Measurements from ENCODE around the gene ESRRA. TPM values are rescaled to one million over a fixed set of nuclear protein-coding genes. Genes with fewer than 3 reads are reported as not detected.

Gene ESRRA
- total RNA-seq, 1 experiment from 2014 or later: 66.9 TPM

DNA sequence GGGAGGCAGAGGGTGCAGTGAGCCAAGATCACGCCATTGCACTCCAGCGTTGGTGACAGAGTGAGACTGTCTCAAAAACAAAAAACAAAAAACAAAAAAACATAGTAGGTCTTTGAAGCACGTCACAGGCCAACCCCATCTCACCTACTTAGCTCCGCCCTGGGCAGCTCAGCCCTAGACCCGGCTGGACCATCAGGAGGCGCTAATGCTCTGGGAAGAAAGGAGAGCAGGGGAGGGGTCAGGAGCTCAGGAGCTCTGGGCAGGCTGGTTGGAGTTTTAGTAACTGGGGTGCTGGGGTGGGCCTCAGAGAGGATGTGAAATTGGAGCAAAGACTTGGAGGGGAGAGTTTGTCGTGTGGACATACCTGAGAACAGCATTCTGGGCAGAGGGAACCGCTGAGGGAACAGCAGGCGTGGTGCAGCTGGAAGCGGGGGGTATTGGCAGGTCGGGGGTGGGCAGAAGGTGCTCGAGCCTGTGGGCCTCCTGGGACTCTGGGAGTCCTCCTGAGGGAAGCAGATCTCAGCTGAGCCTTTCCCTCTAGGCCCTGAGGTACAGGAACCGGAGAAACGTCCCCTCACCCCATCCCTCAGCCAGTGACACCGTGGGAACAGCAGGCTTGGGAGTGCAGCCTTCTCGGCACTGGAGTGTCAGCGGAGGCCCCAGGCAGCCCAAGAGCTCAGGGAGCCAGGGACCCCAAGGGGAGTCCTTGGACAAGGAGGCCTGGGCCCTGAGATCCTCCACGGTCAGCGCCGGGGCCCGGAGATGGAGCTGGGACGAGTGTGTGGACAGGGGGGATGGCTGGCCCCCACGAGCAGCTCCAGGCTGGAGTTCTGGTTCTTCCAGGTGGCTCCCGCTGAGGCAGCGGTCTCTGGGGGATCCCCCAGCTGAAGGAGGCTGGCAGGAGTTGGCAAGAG is 51.4 kb downstream of the ESRRA start:
- intact Hi-C loops (cut with micrococcal nuclease; ENCODE audit: unreplicated experiment): loop anchor here (5.0 to 10.0 kb wide), 2 partner anchors 84 to 298 kb away; no protein-coding TSS in a partner anchor
- Mint-ChIP-seq H3K27me3 (ENCODE audit: insufficient read depth, unreplicated experiment) (no peaks in the 10 kb centered on the region), H3K9me3 (ENCODE audit: unreplicated experiment) (no peaks in the 10 kb centered on the region), H3K4me1 (ENCODE audit: low read depth, unreplicated experiment) (peaks cover 29% of the 10 kb centered on the region), H3K4me3 (ENCODE audit: unreplicated experiment) (peak overlapping the region; percentile 13), H3K36me3 (ENCODE audit: insufficient read depth, unreplicated experiment) (peaks cover 24% of the 10 kb centered on the region), H3K27ac (ENCODE audit: unreplicated experiment) (peak overlapping the region; percentile 17)
- no TSS peak for BruUV-seq (replicated peaks)
- peaks cover 5% of the 10 kb centered on the region for H3K36me3 ChIP-seq (ENCODE audit: control insufficient read depth, insufficient read depth, low read length)
- ChIA-PET POLR2A (interaction anchor here (2.8 kb wide), 1 partner anchor 39 kb away, joined by 18 read pairs; the partner anchor contains the start of genes PRDX5 and TRMT112), CTCF (interaction anchor here (0.6 to 6.1 kb wide), 19 partner anchors 10 to 487 kb away, joined by 3 to 274 read pairs (median 4); partner anchors contain the start of genes PRDX5 and TRMT112)
- H3K4me1 ChIP-seq: peaks cover 46% of the 10 kb centered on the region
- no peaks in the 10 kb centered on the region for H3K9me3 ChIP-seq
- TF ChIP-seq, protein P1, sequence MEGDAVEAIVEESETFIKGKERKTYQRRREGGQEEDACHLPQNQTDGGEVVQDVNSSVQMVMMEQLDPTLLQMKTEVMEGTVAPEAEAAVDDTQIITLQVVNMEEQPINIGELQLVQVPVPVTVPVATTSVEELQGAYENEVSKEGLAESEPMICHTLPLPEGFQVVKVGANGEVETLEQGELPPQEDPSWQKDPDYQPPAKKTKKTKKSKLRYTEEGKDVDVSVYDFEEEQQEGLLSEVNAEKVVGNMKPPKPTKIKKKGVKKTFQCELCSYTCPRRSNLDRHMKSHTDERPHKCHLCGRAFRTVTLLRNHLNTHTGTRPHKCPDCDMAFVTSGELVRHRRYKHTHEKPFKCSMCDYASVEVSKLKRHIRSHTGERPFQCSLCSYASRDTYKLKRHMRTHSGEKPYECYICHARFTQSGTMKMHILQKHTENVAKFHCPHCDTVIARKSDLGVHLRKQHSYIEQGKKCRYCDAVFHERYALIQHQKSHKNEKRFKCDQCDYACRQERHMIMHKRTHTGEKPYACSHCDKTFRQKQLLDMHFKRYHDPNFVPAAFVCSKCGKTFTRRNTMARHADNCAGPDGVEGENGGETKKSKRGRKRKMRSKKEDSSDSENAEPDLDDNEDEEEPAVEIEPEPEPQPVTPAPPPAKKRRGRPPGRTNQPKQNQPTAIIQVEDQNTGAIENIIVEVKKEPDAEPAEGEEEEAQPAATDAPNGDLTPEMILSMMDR (IDR thresholded peaks at IDR 0.05; ENCODE audit: insufficient read depth in 1 of 2, low read depth in 1 of 2, low read length in 1 of 2, severe bottlenecking in 1 of 2, unreplicated experiment in 1 of 2): peak; percentile 47 to 48
- H3K27me3 ChIP-seq (replicated peaks; ENCODE audit: control insufficient read depth, insufficient read depth, low read length): no peaks in the 10 kb centered on the region
- no peak overlapping the region for H3K4me3 ChIP-seq (ENCODE audit: low read depth, low read length)
- DNase-seq: peak; percentile 77

DNA sequence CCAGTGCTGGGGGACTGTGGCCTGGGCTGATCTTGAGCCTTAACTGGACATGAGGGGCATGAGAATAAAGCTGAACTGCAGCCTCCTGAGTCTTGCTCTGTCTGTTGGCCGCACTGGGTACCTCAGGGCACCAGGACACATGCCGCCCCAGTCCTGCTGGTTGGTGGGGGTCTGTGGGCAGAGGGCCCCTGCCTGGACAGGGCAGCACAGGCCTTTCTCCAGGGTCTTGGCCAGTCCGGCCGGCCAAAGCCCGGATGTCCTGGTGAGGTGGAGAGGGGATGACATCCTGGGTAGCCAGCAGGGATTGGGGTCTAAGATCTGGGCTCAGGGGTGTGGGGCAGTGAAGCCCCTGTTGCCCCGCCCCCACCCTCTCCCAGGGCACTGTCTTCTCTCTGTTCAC is 52.1 kb downstream of the ESRRA start:
- no peaks in the 10 kb centered on the region for H3K9me3 Mint-ChIP-seq (ENCODE audit: unreplicated experiment)
- Histone ChIP-seq H3K9me3 (no peaks in the 10 kb centered on the region), H3K36me3 (ENCODE audit: control insufficient read depth, insufficient read depth, low read length) (peaks cover 5% of the 10 kb centered on the region), H3K27me3 (replicated peaks; ENCODE audit: control insufficient read depth, insufficient read depth, low read length) (no peaks in the 10 kb centered on the region), H3K4me3 (ENCODE audit: low read depth, low read length) (no peak overlapping the region), H3K4me1 (peaks cover 46% of the 10 kb centered on the region)
- H3K4me1 Mint-ChIP-seq (ENCODE audit: low read depth, unreplicated experiment): peaks cover 29% of the 10 kb centered on the region
- peak overlapping the region; percentile 86 for H3K27ac Mint-ChIP-seq (ENCODE audit: unreplicated experiment)
- TF ChIP-seq, protein P1 (IDR thresholded peaks at IDR 0.05; ENCODE audit: insufficient read depth in 1 of 2, low read depth in 1 of 2, low read length in 1 of 2, severe bottlenecking in 1 of 2, unreplicated experiment in 1 of 2): no peak
- ChIA-PET POLR2A (interaction anchor here (2.8 kb wide), 1 partner anchor 40 kb away, joined by 18 read pairs; the partner anchor contains the start of genes PRDX5 and TRMT112), CTCF (interaction anchor here (1.5 to 6.1 kb wide), 5 partner anchors 40 to 168 kb away, joined by 4 to 274 read pairs (median 18); partner anchors contain the start of genes PRDX5 and TRMT112)
- intact Hi-C loops (cut with micrococcal nuclease; ENCODE audit: unreplicated experiment): loop anchor here (5.0 to 10.0 kb wide), 2 partner anchors 85 to 297 kb away; no protein-coding TSS in a partner anchor
- BruUV-seq (replicated peaks): no TSS peak
- DNase-seq: no peak
- peaks cover 30% of the 10 kb centered on the region for H3K36me3 Mint-ChIP-seq (ENCODE audit: insufficient read depth, unreplicated experiment)
- H3K27me3 Mint-ChIP-seq (ENCODE audit: insufficient read depth, unreplicated experiment): no peaks in the 10 kb centered on the region
- H3K4me3 Mint-ChIP-seq (ENCODE audit: unreplicated experiment): peak overlapping the region; percentile 99

DNA sequence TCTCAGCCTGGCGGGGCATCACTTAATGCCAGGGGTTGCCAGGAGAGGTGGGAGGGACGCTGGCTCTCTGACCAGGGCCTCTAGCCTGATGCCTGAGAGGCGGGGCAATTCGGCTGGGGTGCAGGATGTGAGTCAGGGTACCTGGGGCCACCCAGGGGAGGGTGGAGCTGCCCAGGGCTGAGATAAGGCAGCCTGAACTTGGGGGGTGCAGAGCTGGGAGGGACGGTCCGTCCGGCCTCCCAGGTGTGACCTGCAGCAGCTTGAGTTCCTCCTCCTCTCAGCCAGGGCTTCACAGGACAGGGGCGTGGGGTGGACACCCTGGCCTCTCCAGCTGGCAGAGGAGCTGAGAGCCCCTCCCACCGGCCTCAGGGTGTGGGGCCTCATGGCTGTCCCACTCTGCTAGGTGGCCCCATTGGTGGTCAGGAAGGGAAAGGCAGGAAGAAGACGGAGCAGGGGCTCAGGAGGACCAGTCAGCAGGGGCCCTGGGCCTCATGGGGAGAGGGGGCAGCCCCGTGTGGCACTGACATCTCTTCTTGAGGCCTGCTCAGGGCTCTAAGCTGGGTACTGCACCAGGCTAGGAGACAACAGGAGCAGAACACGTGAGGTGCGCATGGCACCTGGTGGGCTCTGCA is 52.7 kb downstream of the ESRRA start:
- Histone ChIP-seq H3K4me3 (ENCODE audit: low read depth, low read length) (peak overlapping the region; percentile 99), H3K4me1 (peaks cover 46% of the 10 kb centered on the region), H3K36me3 (ENCODE audit: control insufficient read depth, insufficient read depth, low read length) (peaks cover 7% of the 10 kb centered on the region), H3K9me3 (no peaks in the 10 kb centered on the region), H3K27me3 (replicated peaks; ENCODE audit: control insufficient read depth, insufficient read depth, low read length) (no peaks in the 10 kb centered on the region)
- peak overlapping the region; percentile 86 for H3K27ac Mint-ChIP-seq (ENCODE audit: unreplicated experiment)
- DNase-seq: peak; percentile 62 to 74
- no peaks in the 10 kb centered on the region for H3K27me3 Mint-ChIP-seq (ENCODE audit: insufficient read depth, unreplicated experiment)
- H3K4me3 Mint-ChIP-seq (ENCODE audit: unreplicated experiment): peak overlapping the region; percentile 99
- H3K36me3 Mint-ChIP-seq (ENCODE audit: insufficient read depth, unreplicated experiment): peaks cover 36% of the 10 kb centered on the region
- H3K4me1 Mint-ChIP-seq (ENCODE audit: low read depth, unreplicated experiment): peaks cover 29% of the 10 kb centered on the region
- BruUV-seq (replicated peaks): no TSS peak
- TF ChIP-seq, protein P1 (IDR thresholded peaks at IDR 0.05; ENCODE audit: insufficient read depth in 1 of 2, low read depth in 1 of 2, low read length in 1 of 2, severe bottlenecking in 1 of 2, unreplicated experiment in 1 of 2): no peak
- ChIA-PET CTCF (interaction anchor here (0.5 to 6.1 kb wide), 6 partner anchors 27 to 91 kb away, joined by 3 to 274 read pairs (median 11); partner anchors contain the start of genes PRDX5 and TRMT112), POLR2A (interaction anchor here (2.8 kb wide), 1 partner anchor 40 kb away, joined by 18 read pairs; the partner anchor contains the start of genes PRDX5 and TRMT112)
- intact Hi-C loops (cut with micrococcal nuclease; ENCODE audit: unreplicated experiment): loop anchor here (1.0 to 10.0 kb wide), 4 partner anchors 48 to 297 kb away; no protein-coding TSS in a partner anchor
- no peaks in the 10 kb centered on the region for H3K9me3 Mint-ChIP-seq (ENCODE audit: unreplicated experiment)
